HG02981 (cell line): ENCODE measurements around the gene EMSY.
"Not testable (repeated sequence)": the region's sequence is repeated elsewhere in the genome, so short reads cannot be mapped to it uniquely, and the experiment has no call there.

Experiments
- ATAC-seq: cut with Tn5 transposase; IDR thresholded peaks from one replicate; pipeline ENCODE4 v1.9.1; 2021; ENCODE audit warnings: mild to moderate bottlenecking, moderate library complexity; ENCODE audit not compliant: unreplicated experiment

The EMSY gene, protein sequence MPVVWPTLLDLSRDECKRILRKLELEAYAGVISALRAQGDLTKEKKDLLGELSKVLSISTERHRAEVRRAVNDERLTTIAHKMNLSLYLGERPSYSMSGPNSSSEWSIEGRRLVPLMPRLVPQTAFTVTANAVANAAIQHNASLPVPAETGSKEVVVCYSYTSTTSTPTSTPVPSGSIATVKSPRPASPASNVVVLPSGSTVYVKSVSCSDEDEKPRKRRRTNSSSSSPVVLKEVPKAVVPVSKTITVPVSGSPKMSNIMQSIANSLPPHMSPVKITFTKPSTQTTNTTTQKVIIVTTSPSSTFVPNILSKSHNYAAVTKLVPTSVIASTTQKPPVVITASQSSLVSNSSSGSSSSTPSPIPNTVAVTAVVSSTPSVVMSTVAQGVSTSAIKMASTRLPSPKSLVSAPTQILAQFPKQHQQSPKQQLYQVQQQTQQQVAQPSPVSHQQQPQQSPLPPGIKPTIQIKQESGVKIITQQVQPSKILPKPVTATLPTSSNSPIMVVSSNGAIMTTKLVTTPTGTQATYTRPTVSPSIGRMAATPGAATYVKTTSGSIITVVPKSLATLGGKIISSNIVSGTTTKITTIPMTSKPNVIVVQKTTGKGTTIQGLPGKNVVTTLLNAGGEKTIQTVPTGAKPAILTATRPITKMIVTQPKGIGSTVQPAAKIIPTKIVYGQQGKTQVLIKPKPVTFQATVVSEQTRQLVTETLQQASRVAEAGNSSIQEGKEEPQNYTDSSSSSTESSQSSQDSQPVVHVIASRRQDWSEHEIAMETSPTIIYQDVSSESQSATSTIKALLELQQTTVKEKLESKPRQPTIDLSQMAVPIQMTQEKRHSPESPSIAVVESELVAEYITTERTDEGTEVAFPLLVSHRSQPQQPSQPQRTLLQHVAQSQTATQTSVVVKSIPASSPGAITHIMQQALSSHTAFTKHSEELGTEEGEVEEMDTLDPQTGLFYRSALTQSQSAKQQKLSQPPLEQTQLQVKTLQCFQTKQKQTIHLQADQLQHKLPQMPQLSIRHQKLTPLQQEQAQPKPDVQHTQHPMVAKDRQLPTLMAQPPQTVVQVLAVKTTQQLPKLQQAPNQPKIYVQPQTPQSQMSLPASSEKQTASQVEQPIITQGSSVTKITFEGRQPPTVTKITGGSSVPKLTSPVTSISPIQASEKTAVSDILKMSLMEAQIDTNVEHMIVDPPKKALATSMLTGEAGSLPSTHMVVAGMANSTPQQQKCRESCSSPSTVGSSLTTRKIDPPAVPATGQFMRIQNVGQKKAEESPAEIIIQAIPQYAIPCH (N-terminal part only)

DNA sequence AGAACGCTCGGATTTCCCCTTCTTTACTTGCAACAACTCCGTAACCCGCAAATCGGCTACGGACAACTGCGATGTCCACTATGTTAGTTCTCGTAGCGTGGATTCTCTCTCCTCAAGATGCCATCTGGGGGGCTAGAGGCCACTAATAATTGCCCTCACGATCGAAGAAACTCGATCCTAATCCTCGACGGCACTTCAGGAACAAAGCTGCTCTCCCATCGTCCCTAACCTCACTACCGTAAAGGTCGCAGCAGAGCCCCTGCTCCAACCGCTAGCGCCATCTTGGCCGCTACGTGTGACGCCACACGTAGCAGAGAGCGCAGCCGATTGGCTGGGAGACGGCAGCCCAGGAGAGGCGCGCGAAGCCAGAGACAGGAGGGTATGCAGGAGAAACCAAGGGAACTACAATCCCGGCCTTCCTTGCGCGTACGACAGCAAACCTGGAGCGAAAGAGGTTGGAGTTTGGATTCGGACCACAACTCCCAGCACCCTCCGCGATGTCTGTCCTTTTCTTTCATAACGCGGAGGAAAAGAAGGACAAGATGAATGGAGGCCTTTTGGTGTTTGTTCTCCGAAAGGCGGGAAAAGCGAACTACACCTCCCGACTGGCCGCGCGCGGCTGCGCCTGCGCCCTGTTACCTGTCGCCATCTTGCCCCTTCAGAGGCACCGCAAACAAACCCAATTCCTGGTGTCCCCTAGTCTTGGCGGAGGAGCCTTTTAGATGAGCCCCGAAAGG is at the start of gene EMSY:
Gene EMSY (plus strand): TSS at position 635 of the 737 bp plus-strand sequence. CDS start 1,921 bp downstream, outside the sequence.
- peak; percentile 90 for ATAC-seq

DNA sequence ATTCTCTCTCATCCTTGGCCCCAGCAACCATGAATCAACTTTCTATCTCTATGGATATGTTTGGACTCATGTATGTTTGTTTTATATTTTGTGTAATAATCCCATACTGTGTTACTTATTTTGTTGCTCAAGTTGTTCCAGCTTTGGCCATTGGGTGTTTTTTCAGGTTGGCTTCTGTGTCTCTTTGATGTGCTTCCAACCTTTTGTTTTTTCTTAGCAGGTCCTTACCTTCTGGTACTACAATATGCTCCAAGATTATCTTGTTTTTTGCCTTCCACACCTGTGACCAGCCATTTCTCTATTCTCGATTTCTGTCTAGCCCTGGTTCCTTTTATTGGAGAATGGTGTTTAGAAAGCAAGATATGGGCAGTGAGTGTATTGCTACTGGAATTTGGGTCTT is 49.5 kb upstream of the EMSY start:
- no peak for ATAC-seq

DNA sequence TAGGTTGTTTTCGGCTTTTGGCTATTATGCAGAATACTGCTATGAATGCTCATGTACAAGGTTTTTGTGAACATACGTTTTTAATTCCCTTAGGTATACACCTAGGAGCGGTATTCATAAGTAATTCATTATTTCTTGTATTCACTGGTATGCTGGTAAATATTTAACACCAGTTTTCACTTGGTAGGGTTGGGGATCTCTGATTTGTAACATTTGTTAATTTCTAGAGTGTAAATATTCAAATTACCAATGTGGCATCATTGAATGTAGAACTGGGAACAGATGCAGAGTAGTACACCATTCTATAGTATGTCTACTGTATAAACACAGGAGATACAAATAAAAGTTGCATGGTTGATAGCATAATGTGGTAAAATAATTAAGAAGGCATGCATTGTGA is 47.4 kb upstream of the EMSY start:
- peak; percentile 76 for ATAC-seq

DNA sequence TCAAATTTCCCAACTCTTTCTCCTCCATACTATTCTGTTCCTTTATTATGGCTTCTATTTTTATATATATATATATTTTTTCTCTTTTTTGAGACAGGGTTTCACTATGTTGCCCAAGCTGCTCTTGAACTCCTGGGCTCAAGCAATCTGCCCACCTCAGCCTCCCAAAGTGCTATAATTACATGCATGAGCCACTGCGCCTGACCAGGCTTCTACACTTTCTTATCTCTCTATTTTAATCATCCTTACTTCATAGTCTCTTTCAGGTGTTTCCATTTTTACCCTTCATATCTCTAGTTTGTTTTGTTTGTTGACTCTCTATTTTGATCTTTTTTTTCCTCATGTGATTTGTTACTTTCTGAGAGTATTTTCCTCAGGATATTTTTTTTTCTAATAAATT is 43.9 kb upstream of the EMSY start:
- ATAC-seq: no peak

DNA sequence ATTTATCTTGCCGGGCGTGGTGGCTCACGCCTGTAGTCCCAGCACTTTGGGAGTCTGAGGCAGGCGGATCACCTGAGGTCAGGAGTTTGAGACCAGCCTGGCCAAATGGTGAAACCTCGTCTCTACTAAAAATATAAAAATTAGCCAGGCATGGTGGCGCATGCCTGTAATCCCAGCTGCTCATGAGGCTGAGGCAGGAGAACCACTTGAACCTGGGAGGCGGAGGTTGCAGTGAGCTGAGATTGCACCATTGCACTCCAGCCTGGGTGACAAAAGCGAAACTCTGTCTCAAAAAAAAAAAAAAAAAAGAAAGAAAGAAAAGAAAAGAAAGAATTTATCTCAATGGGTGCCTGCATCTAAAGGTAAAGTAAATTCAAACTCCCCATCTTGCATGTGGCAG is 43.3 kb upstream of the EMSY start:
- not testable (repeated sequence) for ATAC-seq

DNA sequence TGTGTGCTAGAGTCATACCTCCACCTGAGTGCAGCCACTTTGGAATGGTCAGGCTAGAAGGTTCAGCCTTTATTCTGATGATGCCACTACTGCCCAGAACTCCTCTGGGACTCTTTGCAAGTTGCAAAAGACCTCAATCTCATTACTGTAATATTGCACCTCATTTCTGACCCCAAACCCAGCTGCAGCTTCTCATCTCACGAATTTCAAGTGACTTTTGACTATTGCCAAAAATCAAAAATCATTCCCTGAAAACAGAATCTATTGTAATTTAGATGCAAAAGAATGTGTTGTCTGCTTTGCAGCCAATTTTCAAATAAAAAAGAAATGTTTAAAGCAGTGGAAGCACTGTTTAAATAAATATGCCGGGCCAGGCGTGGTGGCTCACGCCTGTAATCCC is 38.5 kb upstream of the EMSY start:
- no peak for ATAC-seq

DNA sequence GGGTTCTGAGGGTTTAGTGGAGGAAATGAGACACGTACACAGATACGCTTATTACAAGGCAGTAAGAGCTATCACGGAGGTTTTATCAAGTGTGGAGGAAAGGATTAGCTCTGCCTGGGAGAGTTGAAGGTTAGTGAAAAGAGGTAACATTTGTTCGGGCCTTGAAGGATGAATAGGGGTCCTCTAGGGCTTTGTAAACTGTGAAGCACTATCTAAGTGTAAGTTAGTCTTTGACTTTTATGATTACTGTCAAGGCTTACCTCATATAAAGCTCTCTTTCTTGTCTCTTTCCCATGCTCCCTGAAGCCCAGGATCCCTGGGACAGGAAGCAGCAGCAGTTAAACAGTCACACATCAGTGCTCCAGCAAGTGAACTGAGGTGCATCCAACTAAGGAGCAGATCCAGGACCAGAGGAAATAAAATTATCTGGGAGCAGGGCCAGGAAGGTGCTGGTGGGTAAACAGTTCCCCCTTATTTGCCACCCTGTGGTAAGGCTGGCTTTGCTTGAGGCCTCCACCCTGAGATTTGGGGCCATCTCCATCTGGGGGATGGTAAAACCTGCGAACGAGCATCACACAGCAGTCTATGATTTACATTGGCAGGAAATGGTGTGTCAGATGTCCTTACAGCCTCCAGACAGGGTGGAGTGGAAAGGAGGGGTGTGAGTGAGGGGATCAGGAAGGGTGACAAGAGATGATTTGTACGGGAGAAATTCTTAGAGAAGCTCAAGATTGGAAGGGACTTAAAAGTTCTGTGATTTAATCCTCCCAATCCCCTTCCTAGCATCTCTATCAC is 36.5 kb upstream of the EMSY start:
- no peak for ATAC-seq

DNA sequence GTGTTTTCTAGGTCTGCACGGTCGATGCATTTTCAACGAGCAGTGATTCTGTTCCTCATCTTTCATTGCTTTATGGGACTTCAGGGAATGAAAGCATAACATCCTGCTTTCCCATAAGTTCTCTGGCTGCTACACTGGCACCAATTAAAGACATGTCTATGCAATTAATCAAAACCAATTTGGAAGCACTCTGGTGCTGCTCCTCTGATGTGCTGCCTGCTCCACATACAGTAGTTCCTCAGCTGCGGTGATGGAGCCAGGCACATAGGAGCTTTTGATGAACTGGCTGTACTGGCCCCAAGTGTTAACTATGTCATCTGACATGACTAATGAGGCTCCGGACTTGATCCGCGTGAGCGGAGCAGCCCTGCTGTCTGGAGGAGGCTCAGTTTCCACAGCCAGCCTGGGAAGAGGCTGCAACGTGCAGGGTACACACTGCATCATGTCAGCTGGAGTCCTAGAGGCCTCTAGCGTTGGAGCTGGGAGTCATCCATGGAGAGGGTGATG is 33.9 kb upstream of the EMSY start:
- no peak for ATAC-seq

DNA sequence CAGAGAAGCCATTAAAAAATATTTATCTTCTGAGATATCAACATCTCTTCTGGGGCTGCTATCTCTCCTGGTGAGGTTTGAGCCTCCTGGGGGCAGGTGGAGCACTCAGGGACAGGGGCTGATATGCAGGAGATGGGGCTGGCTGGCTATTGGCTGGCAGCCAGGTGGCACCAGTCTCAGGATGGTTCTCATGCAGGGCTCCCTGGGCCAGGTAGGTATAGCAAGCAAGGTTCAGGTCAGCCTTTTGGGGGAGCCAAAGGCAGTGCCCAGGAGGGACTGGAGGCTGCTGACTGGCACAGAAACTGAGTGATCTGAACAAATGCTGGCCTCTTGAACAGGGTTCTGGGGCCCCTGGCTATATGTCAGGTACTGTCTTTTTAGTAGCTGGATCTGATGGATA is 29.7 kb upstream of the EMSY start:
- no peak for ATAC-seq

DNA sequence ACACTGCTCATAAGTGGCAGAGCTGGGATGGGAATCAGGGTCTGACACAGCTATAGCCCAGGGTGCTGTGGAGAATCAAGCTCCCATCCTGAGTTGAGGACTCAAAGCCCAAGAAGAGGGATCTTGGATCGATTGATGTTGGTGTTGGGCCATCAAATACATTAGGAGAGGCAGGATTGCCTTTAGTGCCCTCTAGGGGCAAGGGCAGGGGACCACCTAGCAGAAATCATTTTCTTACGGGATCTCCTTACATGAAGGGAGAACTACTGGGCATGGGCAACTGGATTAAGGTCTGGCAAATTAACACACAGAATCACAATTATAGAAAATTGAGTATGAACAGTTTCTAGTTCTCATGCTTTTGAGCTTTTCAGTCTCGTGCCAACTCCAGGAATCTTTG is 24.9 kb upstream of the EMSY start:
- ATAC-seq: no peak

DNA sequence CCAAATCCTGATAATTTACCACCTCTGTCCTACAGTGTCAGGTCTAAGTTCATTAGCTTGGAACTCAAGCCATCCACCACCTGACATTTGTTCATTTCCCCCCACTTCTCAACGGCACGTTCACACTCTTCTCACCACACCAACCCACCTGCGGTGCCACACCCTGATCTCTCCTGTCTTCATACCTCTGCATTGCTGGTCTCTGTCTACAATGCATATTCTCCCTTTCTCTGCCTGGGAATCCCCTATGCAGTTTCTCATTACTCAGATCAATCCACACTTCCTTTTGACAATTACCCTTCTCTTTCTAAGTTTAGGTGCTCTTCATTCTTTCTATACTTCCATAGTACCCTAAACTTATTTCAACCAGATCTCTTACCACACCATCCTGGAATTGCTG is 20.4 kb upstream of the EMSY start:
- no peak for ATAC-seq

DNA sequence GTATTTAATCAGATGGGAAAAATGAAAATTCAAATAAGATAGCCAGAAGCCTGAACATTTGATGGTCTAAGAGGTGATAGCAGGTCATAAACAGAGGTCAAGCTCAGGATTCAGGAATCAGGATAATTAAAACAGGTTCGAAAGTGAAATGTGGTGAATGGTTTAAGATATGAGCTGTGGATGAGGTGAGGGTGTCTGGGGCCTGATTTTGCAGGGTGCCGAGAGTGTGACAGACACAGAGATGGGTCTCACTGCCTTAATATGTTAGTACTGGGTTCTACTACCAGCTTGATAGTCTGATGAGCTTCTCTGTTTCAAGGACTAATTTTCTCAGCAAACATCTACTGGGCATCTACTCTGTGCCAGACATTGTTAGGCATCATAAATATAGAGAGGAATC is 19.9 kb upstream of the EMSY start:
- no peak for ATAC-seq

DNA sequence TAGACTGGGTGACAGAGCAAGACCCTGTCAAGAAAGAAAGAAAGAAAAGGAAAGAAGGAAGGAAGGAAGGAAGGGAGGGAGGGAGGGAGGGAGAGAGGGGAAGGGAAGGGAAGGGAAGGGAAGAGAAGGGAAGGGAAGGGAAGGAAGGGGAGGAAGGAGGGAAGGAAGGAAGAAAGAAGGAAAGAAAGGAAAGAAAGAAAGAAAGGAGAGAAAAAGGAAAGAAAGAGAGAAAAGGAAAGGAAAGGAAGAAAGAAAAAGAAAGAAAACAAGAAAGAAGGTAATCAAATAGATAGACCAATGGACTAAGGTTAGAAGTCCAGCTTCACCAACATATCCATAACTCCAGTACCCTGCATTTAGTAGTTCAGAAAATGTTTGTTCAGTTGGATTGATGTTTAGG is 18.2 kb upstream of the EMSY start:
- ATAC-seq: no peak

DNA sequence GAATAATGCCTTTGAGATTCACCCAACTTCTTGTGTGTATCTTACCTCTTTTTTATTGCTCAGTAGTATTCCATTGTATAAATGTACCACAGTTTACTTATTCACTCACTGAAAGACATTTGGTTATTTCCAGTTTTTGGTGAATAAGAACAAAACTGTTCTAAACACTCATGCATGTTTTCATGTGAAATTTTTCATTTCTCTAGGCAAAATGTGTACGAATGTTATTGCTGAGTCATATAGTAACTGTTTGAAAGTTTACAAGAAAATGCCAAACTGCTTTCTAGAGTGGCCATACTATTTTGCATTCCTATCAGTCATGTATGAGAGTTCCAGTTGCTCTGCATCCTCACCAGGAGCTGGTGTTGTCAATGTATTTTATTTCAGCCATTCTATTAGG is 8.8 kb upstream of the EMSY start:
- no peak for ATAC-seq

DNA sequence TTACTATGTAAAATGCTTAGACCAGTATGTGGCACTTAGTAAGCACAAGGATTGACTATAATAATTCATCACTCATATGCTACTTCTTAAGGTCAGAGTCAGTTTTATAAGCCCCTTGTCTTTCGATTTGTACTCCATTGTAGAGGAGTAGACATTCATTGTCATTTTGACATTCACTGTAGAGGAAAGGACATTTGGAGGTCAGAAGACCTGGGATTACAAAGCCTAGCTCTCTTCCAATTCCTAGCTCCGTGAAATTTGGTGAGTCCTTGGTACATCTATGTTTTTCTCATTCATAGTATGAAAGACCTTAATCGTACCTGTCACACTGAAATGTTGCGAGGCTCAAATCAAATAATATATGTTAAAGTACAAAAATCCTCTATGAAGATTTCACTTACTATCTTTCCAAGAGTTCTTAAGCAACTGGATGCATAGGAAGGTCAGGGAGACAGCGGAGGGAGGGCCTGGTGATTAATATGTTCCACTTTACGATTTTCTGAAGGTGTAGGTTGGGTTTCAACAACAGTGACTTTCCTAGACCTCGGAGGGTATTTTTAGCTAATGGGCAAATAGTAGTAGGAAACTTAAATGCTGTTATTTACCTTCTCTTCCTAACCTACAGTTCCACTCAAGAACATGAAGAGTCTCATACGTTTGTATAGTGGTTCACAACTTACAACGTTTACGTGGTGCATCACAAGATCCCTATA is 1.4 kb upstream of the EMSY start:
- ATAC-seq: no peak

DNA sequence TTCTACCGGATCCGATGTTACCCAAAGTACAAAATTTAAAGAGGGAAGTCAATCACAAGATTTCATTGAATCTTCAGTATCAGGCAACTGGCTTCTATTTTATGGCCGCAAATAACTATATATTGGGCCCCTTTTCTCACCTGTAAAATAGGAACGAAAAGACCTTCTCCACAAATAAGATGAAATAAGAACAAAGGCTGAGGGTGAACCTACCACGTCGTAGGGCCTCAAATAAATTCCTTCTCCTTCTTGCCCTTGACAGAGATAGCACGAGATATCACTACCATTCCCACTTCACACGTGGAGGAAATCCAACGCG is 794 bp upstream of the EMSY start:
- no peak for ATAC-seq

DNA sequence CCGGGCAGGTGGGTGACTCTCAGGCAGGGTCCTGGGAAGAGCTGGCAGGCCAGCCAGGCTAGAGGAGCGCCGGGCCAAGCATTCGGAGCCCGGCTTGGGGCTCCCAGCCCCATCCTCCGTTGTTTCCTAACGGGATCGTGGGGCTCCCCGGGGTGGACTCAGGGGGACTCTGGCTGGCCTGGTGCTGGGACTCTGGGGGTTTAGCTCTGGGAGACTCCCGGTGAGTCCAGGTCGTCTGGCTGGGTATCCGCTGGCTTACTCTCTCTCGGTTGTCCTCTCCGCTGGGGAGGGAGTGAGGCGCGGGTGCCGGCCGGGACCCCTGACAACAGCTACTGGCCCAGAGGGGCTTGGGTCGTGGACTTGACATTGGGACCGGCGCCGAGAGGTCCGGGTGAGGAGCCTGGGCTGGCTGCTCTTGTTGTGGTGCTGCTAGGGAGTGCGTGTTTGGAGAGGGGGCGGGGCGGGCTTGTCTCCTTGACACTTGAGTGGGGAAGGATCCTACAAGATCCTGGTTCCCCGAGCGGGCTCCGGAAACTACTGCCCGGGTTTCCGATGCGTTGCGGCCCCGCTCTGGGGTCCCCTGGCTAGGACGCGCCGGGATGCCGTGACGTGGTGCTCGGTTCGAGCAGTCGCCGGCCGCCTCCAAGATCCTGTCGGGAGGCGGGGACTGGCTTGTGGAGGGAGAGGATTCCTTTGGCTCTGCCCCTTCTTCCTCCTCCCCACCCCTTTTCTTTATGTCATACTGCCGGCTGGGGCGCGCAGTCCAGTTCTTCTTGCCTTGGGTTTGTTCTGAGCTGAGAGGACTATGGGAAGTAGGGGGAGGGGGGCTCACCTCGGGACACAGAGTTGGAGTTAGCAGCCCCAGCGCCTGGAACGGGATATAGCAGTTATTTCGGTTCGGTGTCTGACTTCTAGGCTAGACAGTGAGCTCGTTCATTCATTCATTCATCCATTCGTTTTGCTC is 585 bp downstream of the EMSY start:
- ATAC-seq: peak; percentile 12

DNA sequence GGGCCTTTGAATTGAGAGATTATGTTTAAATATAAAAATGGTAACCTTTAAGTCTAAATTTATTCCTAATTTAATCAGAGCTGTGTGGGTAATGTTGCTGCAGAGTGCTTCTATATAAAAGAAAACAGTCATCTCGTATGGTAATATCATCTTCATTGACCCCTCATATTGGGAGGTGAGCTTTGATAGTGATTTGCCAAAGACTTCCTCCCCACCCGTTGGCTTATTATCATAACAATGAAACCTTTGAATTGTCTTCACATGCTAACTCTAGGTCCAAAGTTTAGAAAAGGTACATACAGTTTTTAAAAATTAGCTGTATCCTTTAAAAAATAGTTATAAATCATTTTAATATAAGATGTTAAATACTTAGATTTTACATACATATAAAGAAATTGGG is 3.7 kb downstream of the EMSY start:
- no peak for ATAC-seq
